H1 (cell line): ENCODE measurements around the gene DAZAP1. TPM values are rescaled to one million over a fixed set of nuclear protein-coding genes. Genes with fewer than 3 reads are reported as not detected.

Source experiments
- CHD7 ChIP-seq: fragments of 300-600 bp; sonication (generic); IDR thresholded peaks from 2 replicates; pipeline ENCODE4 v1.7.1; 2012; ENCODE audit warnings: low read length, moderate library complexity, mild to moderate bottlenecking, inconsistent platforms; ENCODE audit not compliant: insufficient replicate concordance
- JUND ChIP-seq: IDR thresholded peaks from 2 replicates; pipeline ENCODE4 v1.6.1; 2011; ENCODE audit warnings: mild to moderate bottlenecking, improper control_type of control experiment, low read length
- NRF1 ChIP-seq: IDR thresholded peaks from 2 replicates; pipeline ENCODE4 v1.6.1; 2011; ENCODE audit warnings: mild to moderate bottlenecking, low read depth, low read length, improper control_type of control experiment
- RNF2 ChIP-seq: fragments of 200-900, 300-1000 bp; sonication (generic); IDR thresholded peaks from 2 replicates; pipeline ENCODE4 v1.7.1; 2016; ENCODE audit warnings: borderline replicate concordance, low read depth, mild to moderate bottlenecking, antibody characterized with exemption, low read length; ENCODE audit not compliant: poor library complexity, severe bottlenecking; ENCODE audit errors: missing control alignments
- SIRT6 ChIP-seq: IDR thresholded peaks from one replicate; pipeline ENCODE4 v1.7.1; 2012; ENCODE audit warnings: low read length, inconsistent platforms
- SRF ChIP-seq: IDR thresholded peaks from 2 replicates; pipeline ENCODE4 v1.6.1; 2011; ENCODE audit warnings: mild to moderate bottlenecking, low read depth, low read length, moderate library complexity
- ZNF274 ChIP-seq: IDR thresholded peaks from 2 replicates; pipeline ENCODE4 v1.7.0; 2012; ENCODE audit warnings: low read length, borderline replicate concordance; ENCODE audit errors: extremely low read depth
- polyA plus RNA-seq, 7 experiments: library from polyadenylated mRNA; depleted of rRNA in 3 of 7; stranded (reverse) in 5 of 7; unstranded in 2 of 7; fragments of >200 nt in 5 of 7; fragments of 200-250 nt in 2 of 7; gene quantifications; 1 replicate in 5 of 7; 2 replicates in 1 of 7; 4 replicates in 1 of 7; pipeline versions ENCODE4 v1.2.1 to v1.2.3, GENCODE V29; 2011 to 2013; ENCODE audit warnings: missing spikeins in 2 of 7, mixed read lengths in 2 of 7
- total RNA-seq: library from RNA; stranded (reverse); fragmentation: NEBNext Ultra II Directional; extraction: Animal tissue kit (Norgen Biotek cat#: 25700); gene quantifications from 2 replicates; pipeline ENCODE4 v1.2.1, GENCODE V29; 2021

Gene DAZAP1
- total and polyA plus RNA-seq, 2 of the 8 experiments (the other 6 are each of a cell fraction or from before 2014, with no cell fraction given): 79.6 to 341 TPM

- TF ChIP-seq CHD7: no peak
- no peak for TF ChIP-seq RNF2
- no peak for TF ChIP-seq SIRT6
- no peak for TF ChIP-seq ZNF274
- TF ChIP-seq NRF1: no peak
- no peak for TF ChIP-seq JUND
- no peak for TF ChIP-seq SRF
Measured at GRCh38 chr19:1386945-1387683, 20.3 kb upstream of the DAZAP1 start (continued).
